NCI-H1417 treated with DMSO at 0.1 percent for 48 hours (cell line): ENCODE results near the gene SEPTIN11.
"Not testable (repeated sequence)": the region's sequence is repeated elsewhere in the genome, so short reads cannot be mapped to it uniquely, and the experiment has no call there.

Experiments used
- DNase-seq: peaks from one replicate; lab custom pipeline; 2025; lab: John Stamatoyannopoulos, UW

Gene SEPTIN11

GRCh38 chr4:76952071-76952470 lies 2.5 kb downstream of the SEPTIN11 start:
- DNase-seq = no peak

GRCh38 chr4:76952656-76953582 lies 3.4 kb downstream of the SEPTIN11 start:
- DNase-seq = no peak

- no peak for DNase-seq
These were observed 4.4 kb downstream of the SEPTIN11 start for GRCh38 chr4:76953956-76954355.

- DNase-seq = no peak
These were observed 4.9 kb downstream of the SEPTIN11 start for GRCh38 chr4:76954489-76954888.

GRCh38 chr4:76955182-76955581 lies 5.6 kb downstream of the SEPTIN11 start:
- DNase-seq = no peak

GRCh38 chr4:76957004-76957738 lies 7.6 kb downstream of the SEPTIN11 start:
- no peak for DNase-seq

- no peak for DNase-seq
These were observed 9.3 kb downstream of the SEPTIN11 start for GRCh38 chr4:76958891-76959290.

- no peak for DNase-seq
These were observed 10.5 kb downstream of the SEPTIN11 start for GRCh38 chr4:76960014-76960413.

GRCh38 chr4:76962406-76963130 lies 13.0 kb downstream of the SEPTIN11 start:
- DNase-seq = no peak

GRCh38 chr4:76963131-76963750 lies 13.7 kb downstream of the SEPTIN11 start:
- no peak for DNase-seq

GRCh38 chr4:76963927-76964326 lies 14.4 kb downstream of the SEPTIN11 start:
- not testable (repeated sequence) for DNase-seq

- no peak for DNase-seq
These were observed 15.2 kb downstream of the SEPTIN11 start for GRCh38 chr4:76964769-76965168.

GRCh38 chr4:76965866-76966579 lies 16.5 kb downstream of the SEPTIN11 start:
- DNase-seq = no peak

- no peak for DNase-seq
These were observed 19.4 kb downstream of the SEPTIN11 start for GRCh38 chr4:76968937-76969336.

- no peak for DNase-seq
These were observed 19.9 kb downstream of the SEPTIN11 start for GRCh38 chr4:76969495-76969894.

GRCh38 chr4:76969941-76970529 lies 20.5 kb downstream of the SEPTIN11 start:
- DNase-seq = no peak

- DNase-seq = no peak
These were observed 22.8 kb downstream of the SEPTIN11 start for GRCh38 chr4:76972306-76972705.

GRCh38 chr4:76974150-76974549 lies 24.6 kb downstream of the SEPTIN11 start:
- no peak for DNase-seq

GRCh38 chr4:76977113-76977512 lies 27.6 kb downstream of the SEPTIN11 start:
- DNase-seq = no peak

GRCh38 chr4:76977736-76978350 lies 28.3 kb downstream of the SEPTIN11 start:
- no peak for DNase-seq
